CD14-positive monocyte (primary cell): Measurements from ENCODE around the gene PFKFB1. TPM values are rescaled to one million over a fixed set of nuclear protein-coding genes. Genes with fewer than 3 reads are reported as not detected.

Experiments
- DNase-seq, 3 donors: peaks; one replicate each; pipeline ENCODE4 v3.0.0-alpha.2; 2011 to 2022
- H2AFZ ChIP-seq: 2 replicates; pipeline ENCODE4 v1.6.0; 2012; ENCODE audit warnings: mild to moderate bottlenecking, low read depth, low read length, inconsistent platforms; ENCODE audit not compliant: insufficient read depth, poor library complexity, severe bottlenecking
- H3K27ac ChIP-seq, 2 donors: 1 replicate in 1 of 2; 2 replicates in 1 of 2; pipeline ENCODE4 v1.5.1; 2012 to 2013; ENCODE audit warnings: low read length in 2 of 2, control low read depth in 1 of 2, inconsistent platforms in 1 of 2, low read depth in 1 of 2, mild to moderate bottlenecking in 1 of 2
- H3K27me3 ChIP-seq, 2 donors: one replicate each; pipeline versions ENCODE4 v1.6.0 to v1.6.1; 2011 to 2013; ENCODE audit warnings: low read length in 2 of 2; ENCODE audit not compliant: control insufficient read depth in 2 of 2, insufficient read depth in 2 of 2
- H3K36me3 ChIP-seq, 2 donors: replicated peaks in 1 of 2; 1 replicate in 1 of 2; 2 replicates in 1 of 2; pipeline versions ENCODE4 v1.5.1 to v1.6.1; 2012 to 2013; ENCODE audit warnings: low read length in 2 of 2, control low read depth in 1 of 2, inconsistent platforms in 1 of 2, mild to moderate bottlenecking in 1 of 2; ENCODE audit not compliant: insufficient read depth in 2 of 2, control insufficient read depth in 1 of 2
- H3K4me1 ChIP-seq, 2 donors: 1 replicate in 1 of 2; 2 replicates in 1 of 2; pipeline versions ENCODE4 v1.5.1 to v1.6.1; 2012 to 2013; ENCODE audit warnings: low read length in 2 of 2, control low read depth in 1 of 2, inconsistent platforms in 1 of 2, mild to moderate bottlenecking in 1 of 2, moderate library complexity in 1 of 2; ENCODE audit not compliant: insufficient read depth in 2 of 2, control insufficient read depth in 1 of 2
- H3K4me2 ChIP-seq: replicated peaks from 2 replicates; pipeline ENCODE3; 2012; ENCODE audit warnings: low read length, moderate library complexity, mild to moderate bottlenecking; ENCODE audit not compliant: poor library complexity, severe bottlenecking; ENCODE audit errors: extremely low read depth
- H3K4me3 ChIP-seq, 3 experiments: fragments of 200-600 bp in 1 of 3; sonication (generic) in 1 of 3; replicated peaks in 1 of 3; 1 replicate in 2 of 3; 2 replicates in 1 of 3; pipeline ENCODE4 v1.5.1; 2011 to 2013; ENCODE audit warnings: low read length in 3 of 3, mild to moderate bottlenecking in 3 of 3, control low read depth in 2 of 3, low read depth in 2 of 3, inconsistent platforms in 1 of 3, moderate library complexity in 1 of 3
- H3K79me2 ChIP-seq: 2 replicates; pipeline ENCODE4 v1.6.0; 2012; ENCODE audit warnings: mild to moderate bottlenecking, control low read depth, inconsistent platforms, low read length, moderate library complexity; ENCODE audit not compliant: insufficient read depth
- H3K9ac ChIP-seq: 2 replicates; pipeline ENCODE4 v1.6.0; 2017; ENCODE audit warnings: low read length, mild to moderate bottlenecking; ENCODE audit not compliant: insufficient read depth, poor library complexity, severe bottlenecking
- H3K9me3 ChIP-seq, 2 donors: replicated peaks in 1 of 2; 1 replicate in 1 of 2; 2 replicates in 1 of 2; pipeline versions ENCODE4 v1.5.1 to v1.6.1; 2012 to 2013; ENCODE audit warnings: low read length in 2 of 2, control low read depth in 1 of 2; ENCODE audit not compliant: control insufficient read depth in 1 of 2, insufficient read depth in 1 of 2
- H4K20me1 ChIP-seq: 2 replicates; pipeline ENCODE4 v1.6.0; 2012; ENCODE audit warnings: mild to moderate bottlenecking, low read length, control low read depth, moderate library complexity; ENCODE audit not compliant: insufficient read depth
- H3K27ac Mint-ChIP-seq, 7 donors: one replicate each; pipeline ENCODE4 v1.8.0; 2020; ENCODE audit warnings: mild to moderate bottlenecking in 7 of 7, mixed read lengths in 7 of 7, moderate library complexity in 6 of 7, inconsistent platforms in 2 of 7
- H3K27me3 Mint-ChIP-seq, 3 donors: one replicate each; pipeline ENCODE4 v1.8.0; 2021 to 2022; ENCODE audit warnings: low read depth in 3 of 3, mild to moderate bottlenecking in 3 of 3, mixed read lengths in 3 of 3, moderate library complexity in 3 of 3, inconsistent platforms in 1 of 3
- H3K36me3 Mint-ChIP-seq, 2 donors: one replicate each; pipeline ENCODE4 v1.8.0; 2020; ENCODE audit warnings: mixed read lengths in 2 of 2, inconsistent platforms in 1 of 2, mild to moderate bottlenecking in 1 of 2
- H3K4me1 Mint-ChIP-seq: one replicate; pipeline ENCODE4 v1.8.0; 2020; ENCODE audit warnings: mild to moderate bottlenecking, mixed read lengths
- H3K4me3 Mint-ChIP-seq, 2 donors: one replicate each; pipeline ENCODE4 v1.8.0; 2020; ENCODE audit warnings: mild to moderate bottlenecking in 2 of 2, mixed read lengths in 2 of 2, moderate library complexity in 1 of 2
- H3K9me3 Mint-ChIP-seq, 7 donors: one replicate each; pipeline ENCODE4 v1.8.0; 2020 to 2022; ENCODE audit warnings: mixed read lengths in 7 of 7, mild to moderate bottlenecking in 6 of 7, moderate library complexity in 6 of 7, inconsistent platforms in 2 of 7
- WGBS: methylation state at CpG from one replicate; pipeline ENCODE4 v1.1.5; 2013; ENCODE audit warnings: missing lambda C conversion rate; ENCODE audit not compliant: insufficient coverage; 5-methylcytosine and 5-hydroxymethylcytosine counted together
- intact Hi-C, 2 donors: fragments of 100-400 bp; cut with micrococcal nuclease; formaldehyde crosslinking; loops; one replicate each; pipeline versions ENCODE4 v1.15.0 to v1.15.1; 2023
- polyA plus RNA-seq, 3 donors: library from polyadenylated mRNA; depleted of rRNA in 1 of 3; unstranded in 2 of 3; stranded (reverse) in 1 of 3; fragments of 300-500 nt in 2 of 3; fragments of >200 nt in 1 of 3; fragmentation: Illumina TruSeq in 2 of 3; gene quantifications; 1 replicate in 2 of 3; 2 replicates in 1 of 3; pipeline ENCODE4 v1.2.3, GENCODE V29; 2012 to 2021
- TF ChIP-seq, protein P1 (sequence below): fragments of 200-600 bp; IDR thresholded peaks from one replicate; pipeline ENCODE4 v1.8.0; 2022; ENCODE audit warnings: antibody characterized with exemption, mild to moderate bottlenecking

The PFKFB1 gene
- polyA plus RNA-seq, 3 donors = 0.11 to 0.21 TPM; not detected in 1

GRCh38 chrX:54980334-54980733, 13.7 kb downstream of the PFKFB1 start:
- H3K27ac ChIP-seq = no peak overlapping the region
- no peak overlapping the region for H2AFZ ChIP-seq
- TF ChIP-seq, protein P1, sequence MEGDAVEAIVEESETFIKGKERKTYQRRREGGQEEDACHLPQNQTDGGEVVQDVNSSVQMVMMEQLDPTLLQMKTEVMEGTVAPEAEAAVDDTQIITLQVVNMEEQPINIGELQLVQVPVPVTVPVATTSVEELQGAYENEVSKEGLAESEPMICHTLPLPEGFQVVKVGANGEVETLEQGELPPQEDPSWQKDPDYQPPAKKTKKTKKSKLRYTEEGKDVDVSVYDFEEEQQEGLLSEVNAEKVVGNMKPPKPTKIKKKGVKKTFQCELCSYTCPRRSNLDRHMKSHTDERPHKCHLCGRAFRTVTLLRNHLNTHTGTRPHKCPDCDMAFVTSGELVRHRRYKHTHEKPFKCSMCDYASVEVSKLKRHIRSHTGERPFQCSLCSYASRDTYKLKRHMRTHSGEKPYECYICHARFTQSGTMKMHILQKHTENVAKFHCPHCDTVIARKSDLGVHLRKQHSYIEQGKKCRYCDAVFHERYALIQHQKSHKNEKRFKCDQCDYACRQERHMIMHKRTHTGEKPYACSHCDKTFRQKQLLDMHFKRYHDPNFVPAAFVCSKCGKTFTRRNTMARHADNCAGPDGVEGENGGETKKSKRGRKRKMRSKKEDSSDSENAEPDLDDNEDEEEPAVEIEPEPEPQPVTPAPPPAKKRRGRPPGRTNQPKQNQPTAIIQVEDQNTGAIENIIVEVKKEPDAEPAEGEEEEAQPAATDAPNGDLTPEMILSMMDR = no peak
- Mint-ChIP-seq H3K27me3 (peaks cover 2 to 5% (median 3%) of the 10 kb centered on the region in 3 donors), H3K36me3 (no peaks in the 10 kb centered on the region), H3K27ac (no peak overlapping the region), H3K4me3 (no peak overlapping the region), H3K4me1 (no peaks in the 10 kb centered on the region), H3K9me3 (peaks cover 0 to 3% (median 0%) of the 10 kb centered on the region in 7 donors)
- no peak overlapping the region for H3K4me2 ChIP-seq
- no peaks in the 10 kb centered on the region for H3K79me2 ChIP-seq
- H3K27me3 ChIP-seq = no peaks in the 10 kb centered on the region
- intact Hi-C loops = no loop called here
- no peaks in the 10 kb centered on the region for H4K20me1 ChIP-seq
- no peaks in the 10 kb centered on the region for H3K36me3 ChIP-seq
- no peaks in the 10 kb centered on the region for H3K4me1 ChIP-seq
- WGBS = 94% methylated on average over 3 of the region's 6 CpGs
- no peaks in the 10 kb centered on the region for H3K9me3 ChIP-seq
- no peak overlapping the region for H3K4me3 ChIP-seq
- DNase-seq = no peak
- no peak overlapping the region for H3K9ac ChIP-seq

GRCh38 chrX:54979432-54979831, 14.6 kb downstream of the PFKFB1 start:
- Histone ChIP-seq H3K4me2 (no peak overlapping the region), H3K9ac (no peak overlapping the region), H3K4me1 (no peaks in the 10 kb centered on the region), H3K27ac (no peak overlapping the region), H3K9me3 (no peaks in the 10 kb centered on the region), H3K79me2 (no peaks in the 10 kb centered on the region), H3K36me3 (no peaks in the 10 kb centered on the region), H4K20me1 (no peaks in the 10 kb centered on the region), H3K27me3 (no peaks in the 10 kb centered on the region), H3K4me3 (no peak overlapping the region), H2AFZ (no peak overlapping the region)
- no peaks in the 10 kb centered on the region for H3K4me1 Mint-ChIP-seq
- H3K27me3 Mint-ChIP-seq = peaks cover 2 to 5% (median 3%) of the 10 kb centered on the region in 3 donors
- no peak overlapping the region for H3K27ac Mint-ChIP-seq
- no peak for DNase-seq
- intact Hi-C loops = no loop called here
- no peaks in the 10 kb centered on the region for H3K36me3 Mint-ChIP-seq
- no peak overlapping the region for H3K4me3 Mint-ChIP-seq
- H3K9me3 Mint-ChIP-seq = peaks cover 0 to 3% (median 0%) of the 10 kb centered on the region in 7 donors
- TF ChIP-seq, protein P1 = no peak
